ENCODE data around the gene CCDC117.
A peak's percentile ranks its signal among the peaks of the same experiment; 100 is the strongest.
"Not testable (repeated sequence)": the region's sequence is repeated elsewhere in the genome, so short reads cannot be mapped to it uniquely, and the experiment has no call there.

Gene CCDC117

GRCh38 chr22:28801845-28802594, 29.5 kb downstream of the CCDC117 start:
- DNase-seq, result no peak

GRCh38 chr22:28802595-28803123, 30.2 kb downstream of the CCDC117 start:
- DNase-seq, result no peak

- DNase-seq, result not testable (repeated sequence)
These were observed 32.9 kb downstream of the CCDC117 start for GRCh38 chr22:28805426-28805825.

- no peak for DNase-seq
These were observed 36.3 kb downstream of the CCDC117 start for GRCh38 chr22:28808716-28809355.

- no peak for DNase-seq
These were observed 38.5 kb downstream of the CCDC117 start for GRCh38 chr22:28810821-28811491.

- DNase-seq, result no peak
These were observed 40.0 kb downstream of the CCDC117 start for GRCh38 chr22:28812516-28812915.

- no peak for DNase-seq
These were observed 41.5 kb downstream of the CCDC117 start for GRCh38 chr22:28813772-28814518.

GRCh38 chr22:28815111-28815510, 42.6 kb downstream of the CCDC117 start:
- no peak for DNase-seq

GRCh38 chr22:28815729-28816128, 43.2 kb downstream of the CCDC117 start:
- DNase-seq, result no peak

- DNase-seq, result no peak
These were observed 44.6 kb downstream of the CCDC117 start for GRCh38 chr22:28817064-28817463.

- no peak for DNase-seq
These were observed 45.7 kb downstream of the CCDC117 start for GRCh38 chr22:28817919-28818859.

- DNase-seq, result no peak
These were observed 47.0 kb downstream of the CCDC117 start for GRCh38 chr22:28819253-28820096.

- no peak for DNase-seq
These were observed 48.4 kb downstream of the CCDC117 start for GRCh38 chr22:28820885-28821284.

- no peak for DNase-seq
These were observed 49.0 kb downstream of the CCDC117 start for GRCh38 chr22:28821452-28821851.

- no peak for DNase-seq
These were observed 50.5 kb downstream of the CCDC117 start for GRCh38 chr22:28822930-28823551.

GRCh38 chr22:28824455-28824854, 52.0 kb downstream of the CCDC117 start:
- not testable (repeated sequence) for DNase-seq

- not testable (repeated sequence) for DNase-seq
These were observed 53.9 kb downstream of the CCDC117 start for GRCh38 chr22:28826430-28826829.

- DNase-seq, result no peak
These were observed 54.4 kb downstream of the CCDC117 start for GRCh38 chr22:28826921-28827320.

- peak; percentile 68 for DNase-seq
These were observed 57.1 kb downstream of the CCDC117 start for GRCh38 chr22:28829358-28830181.
